Stomach (tissue), 9 donors: ENCODE measurements around the gene GALNT13. TPM values are rescaled to one million over a fixed set of nuclear protein-coding genes. Genes with fewer than 3 reads are reported as not detected.

ENCODE experiments used
- DNase-seq, 2 donors: peaks; one replicate each; pipeline versions ENCODE4 v3.0.0 to v3.0.0-alpha.2; 2013 to 2019
- H3K27ac ChIP-seq, 5 donors: fragments of 200-600 bp in 4 of 5; sonication (generic) in 4 of 5; one replicate each; pipeline ENCODE4 v1.5.1; 2013 to 2019; ENCODE audit warnings: mild to moderate bottlenecking in 1 of 5, moderate library complexity in 1 of 5
- H3K27me3 ChIP-seq, 3 donors: fragments of 200-600 bp; sonication (generic); one replicate each; pipeline ENCODE4 v1.5.1; 2017 to 2019; ENCODE audit warnings: mixed run types in 1 of 3
- H3K36me3 ChIP-seq, 4 donors: fragments of 200-600 bp; sonication (generic); 1 replicate in 3 of 4; 2 replicates in 1 of 4; pipeline ENCODE4 v1.5.1; 2016 to 2019
- H3K4me1 ChIP-seq, 4 donors: fragments of 200-600 bp; sonication (generic); one replicate each; pipeline ENCODE4 v1.5.1; 2016 to 2019
- H3K4me3 ChIP-seq, 4 donors: fragments of 200-600 bp; sonication (generic) in 3 of 4; one replicate each; pipeline ENCODE4 v1.5.1; 2016 to 2019; ENCODE audit warnings: mild to moderate bottlenecking in 1 of 4
- H3K9me3 ChIP-seq, 4 donors: fragments of 200-600 bp; sonication (generic); one replicate each; pipeline ENCODE4 v1.5.1; 2016 to 2019
- EP300 ChIP-seq: sonication (generic); formaldehyde crosslinking; IDR thresholded peaks from one replicate; pipeline ENCODE4 v1.6.1; 2017; ENCODE audit warnings: antibody characterized with exemption
- POLR2A ChIP-seq, 4 donors: fragments of 450-650 bp; IDR thresholded peaks; one replicate each; pipeline ENCODE4 v1.6.1; 2016; ENCODE audit warnings: antibody characterized with exemption in 4 of 4, control low read depth in 2 of 4, mild to moderate bottlenecking in 1 of 4, moderate library complexity in 1 of 4
- POLR2AphosphoS5 ChIP-seq, 3 donors: sonication (generic); formaldehyde crosslinking; IDR thresholded peaks; one replicate each; pipeline ENCODE4 v1.6.1; 2016; ENCODE audit warnings: antibody characterized with exemption in 3 of 3
- WGBS, 5 donors: extraction: QIAGEN DNeasy Blood & Tissue Kit in 3 of 5; methylation state at CpG; one replicate each; pipeline versions ENCODE4 v1.1.5 to v1.1.7; 2013 to 2018; 5-methylcytosine and 5-hydroxymethylcytosine counted together
- intact Hi-C: fragments of 100-400 bp; cut with DNase I; formaldehyde crosslinking; loops from one replicate; pipeline ENCODE4 v1.15.1; 2023; ENCODE audit warnings: low total_unique reads
- polyA plus RNA-seq, 3 donors: library from polyadenylated mRNA; stranded (reverse); fragments of 200-250 nt; gene quantifications; one replicate each; pipeline ENCODE4 v1.2.3, GENCODE V29; 2013
- total RNA-seq, 5 donors: library from RNA; depleted of rRNA; stranded (reverse); fragments of >200 nt; gene quantifications; one replicate each; pipeline versions ENCODE4 v1.1.0 to v1.2.3, GENCODE V29; 2014 to 2016
- TF ChIP-seq, protein P1 (sequence below), 7 experiments: fragments of 450-650 bp in 4 of 7; fragments of 200-600 bp in 3 of 7; sonication (generic) in 3 of 7; IDR thresholded peaks; one replicate each; pipeline ENCODE4 v1.5.1; 2016 to 2019; ENCODE audit warnings: antibody characterized with exemption in 7 of 7, control low read depth in 2 of 7, mild to moderate bottlenecking in 1 of 7
- donor health status: healthy with polysubstance abuse.
- donor health status: Bipolar disorder and iron deficiency.
- donor health status: healthy.

Gene GALNT13
- total and polyA plus RNA-seq, 8 donors, result 0.15 to 6.2 (median 0.72) TPM; not detected in 3

DNA sequence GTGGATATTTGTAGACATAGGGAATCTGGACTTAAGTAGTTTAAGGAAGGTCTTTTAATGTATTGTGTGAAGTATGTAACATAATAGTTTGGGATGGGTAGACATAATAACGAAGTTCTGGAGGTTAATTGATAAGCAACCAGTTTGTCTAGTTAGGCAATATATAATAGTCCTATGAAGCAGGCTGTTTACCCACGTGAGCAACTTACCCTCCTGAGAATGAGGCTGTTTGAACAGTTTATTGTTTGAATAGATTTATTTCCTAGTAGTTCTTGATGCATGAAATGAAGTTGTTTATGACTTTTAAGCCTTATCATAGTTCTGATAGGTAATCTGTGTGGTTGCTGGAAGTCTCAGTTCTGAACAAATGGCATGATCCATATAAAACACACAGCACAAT is 361.5 kb downstream of the GALNT13 start:
- 18 to 43% (median 35%) methylated on average over 2 of the region's 2 CpGs for WGBS, 5 donors
- Histone ChIP-seq H3K36me3 (no peaks in the 10 kb centered on the region), H3K4me1 (no peaks in the 10 kb centered on the region), H3K27me3 (no peaks in the 10 kb centered on the region), H3K4me3 (no peak overlapping the region), H3K27ac (no peak overlapping the region), H3K9me3 (no peaks in the 10 kb centered on the region)
- DNase-seq, result peak in 1 of 2 donors; percentile 36
- intact Hi-C loops, result no loop called here
- TF ChIP-seq POLR2A (IDR thresholded peaks at IDR 0.05), result no peak
- no peak for TF ChIP-seq EP300
- TF ChIP-seq POLR2AphosphoS5 (IDR thresholded peaks at IDR 0.05), result no peak
- TF ChIP-seq, protein P1, sequence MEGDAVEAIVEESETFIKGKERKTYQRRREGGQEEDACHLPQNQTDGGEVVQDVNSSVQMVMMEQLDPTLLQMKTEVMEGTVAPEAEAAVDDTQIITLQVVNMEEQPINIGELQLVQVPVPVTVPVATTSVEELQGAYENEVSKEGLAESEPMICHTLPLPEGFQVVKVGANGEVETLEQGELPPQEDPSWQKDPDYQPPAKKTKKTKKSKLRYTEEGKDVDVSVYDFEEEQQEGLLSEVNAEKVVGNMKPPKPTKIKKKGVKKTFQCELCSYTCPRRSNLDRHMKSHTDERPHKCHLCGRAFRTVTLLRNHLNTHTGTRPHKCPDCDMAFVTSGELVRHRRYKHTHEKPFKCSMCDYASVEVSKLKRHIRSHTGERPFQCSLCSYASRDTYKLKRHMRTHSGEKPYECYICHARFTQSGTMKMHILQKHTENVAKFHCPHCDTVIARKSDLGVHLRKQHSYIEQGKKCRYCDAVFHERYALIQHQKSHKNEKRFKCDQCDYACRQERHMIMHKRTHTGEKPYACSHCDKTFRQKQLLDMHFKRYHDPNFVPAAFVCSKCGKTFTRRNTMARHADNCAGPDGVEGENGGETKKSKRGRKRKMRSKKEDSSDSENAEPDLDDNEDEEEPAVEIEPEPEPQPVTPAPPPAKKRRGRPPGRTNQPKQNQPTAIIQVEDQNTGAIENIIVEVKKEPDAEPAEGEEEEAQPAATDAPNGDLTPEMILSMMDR (IDR thresholded peaks at IDR 0.05), result no peak

DNA sequence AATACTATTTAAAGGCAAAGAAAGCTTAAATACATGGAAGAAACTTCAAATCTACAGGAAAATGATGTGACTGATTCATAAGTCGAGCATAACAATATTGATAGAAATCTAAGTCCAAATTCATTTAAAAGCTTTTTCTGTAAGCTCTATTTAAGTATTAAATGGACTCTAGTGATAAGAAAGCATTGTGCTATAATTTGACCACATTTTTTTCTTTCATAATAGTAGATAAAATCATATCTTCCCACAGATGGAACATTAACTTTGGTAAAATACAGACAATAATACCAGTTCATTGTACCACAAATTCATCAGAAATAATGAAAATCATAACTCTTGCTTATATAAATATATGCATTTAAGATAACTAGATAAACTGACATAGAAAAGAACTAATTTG is 366.5 kb downstream of the GALNT13 start:
- H3K9me3 ChIP-seq, result no peaks in the 10 kb centered on the region
- no peaks in the 10 kb centered on the region for H3K27me3 ChIP-seq
- intact Hi-C loops, result no loop called here
- no peaks in the 10 kb centered on the region for H3K36me3 ChIP-seq
- no peaks in the 10 kb centered on the region for H3K4me1 ChIP-seq
- no peak for DNase-seq
- H3K4me3 ChIP-seq, result no peak overlapping the region
- no peak overlapping the region for H3K27ac ChIP-seq
- TF ChIP-seq POLR2A (IDR thresholded peaks at IDR 0.05), result no peak
- TF ChIP-seq, protein P1 (IDR thresholded peaks at IDR 0.05), result no peak
- no peak for TF ChIP-seq EP300
- no peak for TF ChIP-seq POLR2AphosphoS5 (IDR thresholded peaks at IDR 0.05)
- 19 to 46% (median 29%) methylated on average over 1 of the region's 1 CpG for WGBS, 5 donors

DNA sequence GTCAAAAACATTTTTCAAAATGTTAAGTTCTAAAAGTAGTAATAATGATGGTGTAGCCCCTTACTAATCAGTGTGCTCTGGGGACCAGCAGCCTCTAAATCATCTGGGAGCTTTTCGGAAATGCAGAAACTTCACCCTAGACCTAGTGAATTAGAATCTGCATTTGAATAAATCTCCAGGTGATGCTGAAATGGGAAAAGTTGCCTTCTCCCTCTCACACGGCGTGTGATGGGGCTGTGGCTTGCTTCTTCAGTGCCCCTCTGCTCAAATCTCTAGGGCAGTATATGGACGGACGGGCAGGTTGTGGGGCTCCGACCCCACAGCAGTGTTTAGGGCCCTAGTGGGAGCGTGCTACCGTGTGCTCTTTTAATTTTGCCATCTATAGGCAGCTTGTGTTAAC is 368.6 kb downstream of the GALNT13 start:
- H3K27ac ChIP-seq, result no peak overlapping the region
- no peak overlapping the region for H3K4me3 ChIP-seq
- 87 to 93% (median 91%) methylated on average over 8 of the region's 8 CpGs for WGBS, 5 donors
- TF ChIP-seq POLR2A (IDR thresholded peaks at IDR 0.05) (no peak), POLR2AphosphoS5 (IDR thresholded peaks at IDR 0.05) (no peak), EP300 (no peak)
- no peaks in the 10 kb centered on the region for H3K27me3 ChIP-seq
- no peaks in the 10 kb centered on the region for H3K9me3 ChIP-seq
- no peaks in the 10 kb centered on the region for H3K4me1 ChIP-seq
- DNase-seq, result no peak
- intact Hi-C loops, result no loop called here
- H3K36me3 ChIP-seq, result no peaks in the 10 kb centered on the region

DNA sequence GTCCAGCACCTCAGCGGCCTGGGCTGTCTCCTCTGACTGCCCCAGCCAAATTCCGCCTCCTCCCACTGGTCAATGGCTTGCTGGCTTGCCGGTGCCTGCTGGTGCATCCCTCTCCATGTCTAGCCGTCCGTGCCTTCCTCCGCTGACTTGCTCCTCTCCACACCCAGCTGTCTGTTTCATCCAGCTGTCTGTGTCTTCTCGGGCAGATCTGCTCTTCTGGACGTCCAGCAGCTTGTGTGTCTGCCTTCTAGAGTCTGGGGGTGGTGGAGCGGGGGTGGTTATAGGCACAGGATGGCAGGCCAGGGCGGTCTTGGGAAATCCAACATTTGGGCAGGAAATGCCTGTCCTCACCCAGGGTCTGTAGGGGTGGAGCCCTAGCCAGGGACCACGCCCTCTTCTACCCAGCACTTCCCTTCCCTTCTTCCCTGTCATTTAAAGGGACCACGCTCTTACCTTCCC is 369.2 kb downstream of the GALNT13 start:
- no peaks in the 10 kb centered on the region for H3K36me3 ChIP-seq
- 76 to 86% (median 82%) methylated on average over 10 to 12 of the region's 12 CpGs for WGBS, 5 donors
- no peaks in the 10 kb centered on the region for H3K4me1 ChIP-seq
- no peaks in the 10 kb centered on the region for H3K9me3 ChIP-seq
- DNase-seq, result no peak
- intact Hi-C loops, result no loop called here
- H3K27me3 ChIP-seq, result no peaks in the 10 kb centered on the region
- no peak overlapping the region for H3K27ac ChIP-seq
- no peak overlapping the region for H3K4me3 ChIP-seq
- TF ChIP-seq, protein P1 (IDR thresholded peaks at IDR 0.05), result no peak
- TF ChIP-seq EP300, result no peak
- no peak for TF ChIP-seq POLR2A (IDR thresholded peaks at IDR 0.05)

DNA sequence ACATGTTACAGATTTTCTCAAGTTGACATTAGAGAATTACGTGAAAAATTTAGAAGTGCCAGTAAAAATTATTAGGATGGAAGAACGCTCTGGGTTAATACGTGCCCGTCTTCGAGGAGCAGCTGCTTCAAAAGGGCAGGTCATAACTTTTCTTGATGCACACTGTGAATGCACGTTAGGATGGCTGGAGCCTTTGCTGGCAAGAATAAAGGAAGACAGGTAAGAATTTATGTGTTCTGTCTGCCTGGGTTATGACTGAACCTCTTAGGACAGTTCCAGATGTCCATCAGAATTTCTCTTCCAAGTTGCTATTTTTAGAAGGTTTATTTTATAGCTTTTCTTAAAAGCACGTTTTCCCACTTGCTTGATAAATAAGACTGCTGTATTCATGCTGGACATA is 371.0 kb downstream of the GALNT13 start:
- DNase-seq, result no peak
- no peaks in the 10 kb centered on the region for H3K9me3 ChIP-seq
- no peak overlapping the region for H3K4me3 ChIP-seq
- 73 to 82% (median 76%) methylated on average over 7 of the region's 7 CpGs for WGBS, 5 donors
- TF ChIP-seq POLR2AphosphoS5 (IDR thresholded peaks at IDR 0.05) (no peak), EP300 (no peak), POLR2A (IDR thresholded peaks at IDR 0.05) (no peak)
- TF ChIP-seq, protein P1 (IDR thresholded peaks at IDR 0.05), result no peak
- no peaks in the 10 kb centered on the region for H3K27me3 ChIP-seq
- no peak overlapping the region for H3K27ac ChIP-seq
- intact Hi-C loops, result no loop called here
- no peaks in the 10 kb centered on the region for H3K36me3 ChIP-seq
- no peaks in the 10 kb centered on the region for H3K4me1 ChIP-seq
